Activated CD8-positive, alpha-beta T cell treated with anti-CD3 and anti-CD28 coated beads for 36 hours (primary cell): ENCODE results near the gene ZBTB12. TPM values are rescaled to one million over a fixed set of nuclear protein-coding genes. Genes with fewer than 3 reads are reported as not detected.
A peak's percentile ranks its signal among the peaks of the same experiment; 100 is the strongest.

Experiments
- ATAC-seq: fragments of 200-7000 bp; cut with Tn5 transposase; one replicate; pipeline ENCODE4 v1.10.0; 2021; ENCODE audit warnings: mild to moderate bottlenecking, moderate library complexity
- CTCF ChIA-PET: fragments of 350-600 bp; sonication (Branson Sonifier 250); formaldehyde crosslinking; loops from one replicate; lab custom pipeline; 2021; ENCODE audit warnings: antibody characterized with exemption; lab: Charles Lee
- POLR2A ChIA-PET: fragments of 350-600 bp; sonication (Branson Sonifier 250); formaldehyde crosslinking; loops from one replicate; lab custom pipeline; 2021; ENCODE audit warnings: antibody characterized with exemption; lab: Charles Lee
- DNase-seq: peaks from one replicate; pipeline ENCODE4 v3.0.0-alpha.2; 2020
- H3K27ac Mint-ChIP-seq: one replicate; pipeline ENCODE4 v1.8.0; 2021; ENCODE audit warnings: mild to moderate bottlenecking, mixed read lengths
- H3K27me3 Mint-ChIP-seq: one replicate; pipeline ENCODE4 v1.8.0; 2021; ENCODE audit warnings: mixed read lengths
- H3K36me3 Mint-ChIP-seq: one replicate; pipeline ENCODE4 v1.8.0; 2021; ENCODE audit warnings: low read depth, mixed read lengths
- H3K4me1 Mint-ChIP-seq: one replicate; pipeline ENCODE4 v1.8.0; 2021; ENCODE audit warnings: low read depth, mixed read lengths
- H3K4me3 Mint-ChIP-seq: one replicate; pipeline ENCODE4 v1.8.0; 2021; ENCODE audit warnings: mild to moderate bottlenecking, moderate library complexity, mixed read lengths
- H3K9me3 Mint-ChIP-seq: one replicate; pipeline ENCODE4 v1.8.0; 2021; ENCODE audit warnings: mixed read lengths
- intact Hi-C: fragments of 100-400 bp; cut with micrococcal nuclease; formaldehyde crosslinking; loops from one replicate; pipeline ENCODE4 v1.10.0; 2022
- total RNA-seq, 2 experiments: library from RNA; stranded (reverse); gene quantifications; one replicate each; pipeline ENCODE4 v1.2.3, GENCODE V29; 2021
- TF ChIP-seq, protein P1 (sequence below): fragments of 200-600 bp; IDR thresholded peaks from one replicate; pipeline ENCODE4 v1.8.0; 2022; ENCODE audit warnings: antibody characterized with exemption, mild to moderate bottlenecking

The ZBTB12 gene
- total RNA-seq, 2 experiments from 2014 or later = 1.8 to 2.1 TPM

DNA sequence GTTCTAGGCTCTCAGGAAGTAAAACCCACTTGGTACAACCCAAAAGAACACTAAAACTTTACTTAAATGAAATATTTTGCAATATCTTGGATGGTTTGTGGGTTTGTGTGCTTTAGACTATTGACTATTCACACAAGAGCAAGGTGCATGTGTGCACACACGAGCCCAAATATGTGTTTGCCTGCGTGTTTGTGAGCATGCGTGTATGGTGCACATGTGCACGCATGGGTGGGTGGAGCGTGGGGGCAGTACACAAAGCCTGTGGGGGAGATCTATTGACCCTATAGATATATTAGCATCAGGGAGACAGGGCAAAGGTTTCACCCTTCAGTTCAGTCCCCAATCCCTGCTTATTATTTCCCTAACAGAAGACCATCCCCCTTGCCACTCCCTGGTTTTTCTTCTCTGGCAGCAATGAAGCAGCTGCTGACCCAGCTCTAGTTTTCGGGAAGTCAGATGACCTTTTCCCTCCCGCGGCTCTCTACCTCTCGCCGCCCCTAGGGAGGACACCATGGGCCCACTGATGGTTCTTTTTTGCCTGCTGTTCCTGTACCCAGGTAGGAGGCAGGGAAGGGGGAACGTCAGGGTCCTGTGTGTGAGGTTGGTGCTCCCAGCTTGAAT lies 25.5 kb upstream of the ZBTB12 start, which contains the start of gene C2:
TSS of gene C2 (plus strand) at position 476 of the 621 bp plus-strand sequence. CDS start at position 512, 36 bp downstream.
- H3K27me3 Mint-ChIP-seq = no peaks in the 10 kb centered on the region

DNA sequence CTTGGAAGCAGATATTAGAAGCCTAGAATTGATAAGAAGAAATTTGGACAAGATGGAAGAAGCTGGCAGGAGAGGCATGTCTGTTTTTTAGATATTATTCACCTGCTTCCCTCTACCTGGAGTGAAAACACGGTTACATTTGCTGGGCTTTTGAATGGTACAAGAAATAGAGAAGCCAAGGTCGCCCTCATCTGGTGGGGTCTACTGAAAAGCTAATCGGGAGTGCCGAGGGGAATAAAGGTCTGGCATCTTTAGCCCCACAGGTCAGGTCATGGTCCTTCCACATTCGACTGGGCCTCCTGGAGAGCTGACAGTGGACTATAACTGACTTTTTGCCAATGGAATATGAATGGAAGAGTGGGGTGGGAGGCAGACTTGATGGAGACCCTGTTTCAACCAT lies 21.1 kb upstream of the ZBTB12 start:
- H3K4me1 Mint-ChIP-seq = no peaks in the 10 kb centered on the region
- H3K4me3 Mint-ChIP-seq = no peak overlapping the region
- CTCF ChIA-PET = interaction anchor here (0.6 to 2.6 kb wide), 9 partner anchors 12 to 1176 kb away, joined by 3 to 13 read pairs (median 4); partner anchors contain the start of gene NEU1
- H3K36me3 Mint-ChIP-seq = no peaks in the 10 kb centered on the region
- peak; percentile 58 for ATAC-seq
- POLR2A ChIA-PET = interaction anchor here (0.6 kb wide), 1 partner anchor 10 kb away, joined by 4 read pairs; no protein-coding TSS in a partner anchor
- no peaks in the 10 kb centered on the region for H3K27me3 Mint-ChIP-seq
- peak; percentile 65 for DNase-seq
- intact Hi-C loops = no loop called here
- H3K9me3 Mint-ChIP-seq = no peaks in the 10 kb centered on the region
- TF ChIP-seq, protein P1, sequence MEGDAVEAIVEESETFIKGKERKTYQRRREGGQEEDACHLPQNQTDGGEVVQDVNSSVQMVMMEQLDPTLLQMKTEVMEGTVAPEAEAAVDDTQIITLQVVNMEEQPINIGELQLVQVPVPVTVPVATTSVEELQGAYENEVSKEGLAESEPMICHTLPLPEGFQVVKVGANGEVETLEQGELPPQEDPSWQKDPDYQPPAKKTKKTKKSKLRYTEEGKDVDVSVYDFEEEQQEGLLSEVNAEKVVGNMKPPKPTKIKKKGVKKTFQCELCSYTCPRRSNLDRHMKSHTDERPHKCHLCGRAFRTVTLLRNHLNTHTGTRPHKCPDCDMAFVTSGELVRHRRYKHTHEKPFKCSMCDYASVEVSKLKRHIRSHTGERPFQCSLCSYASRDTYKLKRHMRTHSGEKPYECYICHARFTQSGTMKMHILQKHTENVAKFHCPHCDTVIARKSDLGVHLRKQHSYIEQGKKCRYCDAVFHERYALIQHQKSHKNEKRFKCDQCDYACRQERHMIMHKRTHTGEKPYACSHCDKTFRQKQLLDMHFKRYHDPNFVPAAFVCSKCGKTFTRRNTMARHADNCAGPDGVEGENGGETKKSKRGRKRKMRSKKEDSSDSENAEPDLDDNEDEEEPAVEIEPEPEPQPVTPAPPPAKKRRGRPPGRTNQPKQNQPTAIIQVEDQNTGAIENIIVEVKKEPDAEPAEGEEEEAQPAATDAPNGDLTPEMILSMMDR = peak; percentile 8
- no peak overlapping the region for H3K27ac Mint-ChIP-seq

More for the DNA sequence above, 25.5 kb upstream of the ZBTB12 start, which contains the start of gene C2:
- no peaks in the 10 kb centered on the region for H3K36me3 Mint-ChIP-seq
- no peak for DNase-seq
- TF ChIP-seq, protein P1 = no peak
- ChIA-PET POLR2A (interaction anchor here (1.1 kb wide), 1 partner anchor 21 kb away, joined by 3 read pairs; no protein-coding TSS in a partner anchor), CTCF (no interaction called here)
- no peak within 1 kb of the TSS for H3K4me3 Mint-ChIP-seq
- H3K9me3 Mint-ChIP-seq = no peaks in the 10 kb centered on the region
- ATAC-seq = no peak
- no peaks in the 10 kb centered on the region for H3K4me1 Mint-ChIP-seq
- H3K27ac Mint-ChIP-seq = no peak within 1 kb of the TSS
- intact Hi-C loops = no loop called here

DNA sequence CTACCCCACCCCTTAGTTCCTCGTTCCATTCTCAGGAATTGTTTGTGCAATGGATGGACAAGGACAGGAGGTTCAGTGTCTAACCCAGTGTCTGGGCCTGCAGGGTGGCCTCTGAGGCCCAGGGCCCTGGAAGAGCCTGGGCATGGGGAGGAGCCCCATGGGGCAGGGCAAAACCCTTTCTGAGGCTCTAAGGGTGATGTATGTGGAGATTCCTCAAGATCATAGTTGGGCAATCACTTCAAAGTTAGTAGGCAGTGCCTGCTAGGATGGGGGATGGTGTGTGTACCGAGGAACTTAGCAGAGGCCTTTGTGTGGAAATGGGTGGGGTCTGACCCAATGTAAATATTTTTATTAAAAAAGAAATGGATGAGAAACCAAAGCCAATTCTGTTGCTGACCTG lies 18.9 kb upstream of the ZBTB12 start:
- no peak for ATAC-seq
- Mint-ChIP-seq H3K36me3 (no peaks in the 10 kb centered on the region), H3K4me3 (no peak overlapping the region), H3K27me3 (peaks cover 3% of the 10 kb centered on the region), H3K27ac (no peak overlapping the region), H3K9me3 (no peaks in the 10 kb centered on the region), H3K4me1 (no peaks in the 10 kb centered on the region)
- no peak for DNase-seq
- intact Hi-C loops = no loop called here
- TF ChIP-seq, protein P1 = no peak
- ChIA-PET CTCF (interaction anchor here (0.9 to 2.7 kb wide), 2 partner anchors 31 to 32 kb away, joined by 3 to 10 read pairs; no protein-coding TSS in a partner anchor), POLR2A (interaction anchor here (1.2 kb wide), 1 partner anchor 161 kb away, joined by 3 read pairs; no protein-coding TSS in a partner anchor)

DNA sequence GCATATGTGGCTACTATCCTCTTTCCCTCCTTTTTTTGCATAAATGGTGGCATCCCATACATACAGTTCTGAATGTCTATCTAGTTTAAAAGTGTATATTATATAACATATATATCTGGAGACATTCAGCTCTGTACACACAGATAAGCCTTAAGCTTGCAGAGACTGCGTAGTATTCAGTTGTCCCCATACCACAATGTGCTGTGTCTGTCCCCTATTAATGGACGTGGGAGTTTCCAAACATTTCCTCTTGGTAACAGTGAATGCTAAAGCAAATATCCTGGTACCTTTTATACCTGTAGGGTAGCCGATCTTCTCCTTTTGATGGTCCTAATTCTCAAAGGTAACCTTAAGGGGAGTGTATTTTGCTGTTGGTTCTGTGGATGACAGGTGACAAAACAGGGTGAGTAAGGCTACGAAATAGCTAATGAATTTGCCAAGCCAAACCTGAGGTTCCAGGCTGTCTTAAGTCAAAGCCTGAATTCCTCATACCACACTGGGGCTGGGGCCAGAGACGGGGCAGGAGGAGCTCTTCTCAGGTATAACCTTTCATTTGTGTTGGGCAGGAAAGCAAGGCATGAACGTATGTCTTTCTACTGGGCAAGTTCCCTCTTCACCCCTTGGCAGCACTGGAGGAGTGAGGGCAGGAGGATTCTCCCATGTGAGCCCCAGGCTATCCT lies 17.9 kb upstream of the ZBTB12 start:
- H3K9me3 Mint-ChIP-seq = no peaks in the 10 kb centered on the region
- H3K4me3 Mint-ChIP-seq = no peak overlapping the region
- no peak overlapping the region for H3K27ac Mint-ChIP-seq
- H3K27me3 Mint-ChIP-seq = peaks cover 4% of the 10 kb centered on the region
- no peaks in the 10 kb centered on the region for H3K36me3 Mint-ChIP-seq
- DNase-seq (no peak), ATAC-seq (no peak)
- CTCF ChIA-PET = interaction anchor here (2.7 kb wide), 1 partner anchor 32 kb away, joined by 10 read pairs; no protein-coding TSS in a partner anchor
- TF ChIP-seq, protein P1 = no peak
- H3K4me1 Mint-ChIP-seq = no peaks in the 10 kb centered on the region
- intact Hi-C loops = no loop called here
- POLR2A ChIA-PET = interaction anchor here (0.6 kb wide), 1 partner anchor 226 kb away, joined by 3 read pairs; no protein-coding TSS in a partner anchor
